H9 (cell line): Measurements from ENCODE around the gene POLA1. TPM values are rescaled to one million over a fixed set of nuclear protein-coding genes. Genes with fewer than 3 reads are reported as not detected.

Experiments
- DNase-seq: peaks from one replicate; pipeline ENCODE4 v3.0.0-alpha.2; 2017
- H2AFZ ChIP-seq: one replicate; pipeline ENCODE4 v1.6.1; 2013; ENCODE audit warnings: mild to moderate bottlenecking, low read length, control low read depth, moderate library complexity
- H2AK5ac ChIP-seq: 2 replicates; pipeline ENCODE4 v1.6.1; 2013; ENCODE audit warnings: low read length, control low read depth, mixed read lengths; ENCODE audit not compliant: insufficient read length
- H2BK120ac ChIP-seq: one replicate; pipeline ENCODE4 v1.6.1; 2013; ENCODE audit warnings: low read depth, mild to moderate bottlenecking, low read length, control low read depth, inconsistent platforms; ENCODE audit not compliant: poor library complexity, severe bottlenecking
- H2BK12ac ChIP-seq: 2 replicates; pipeline ENCODE4 v1.6.1; 2013; ENCODE audit warnings: low read length, control low read depth, mixed read lengths, low read depth; ENCODE audit not compliant: insufficient read length
- H2BK15ac ChIP-seq: 2 replicates; pipeline ENCODE4 v1.6.1; 2013; ENCODE audit warnings: low read depth, low read length, control low read depth
- H2BK20ac ChIP-seq: one replicate; pipeline ENCODE4 v1.6.1; 2013; ENCODE audit warnings: low read depth, mild to moderate bottlenecking, low read length, control low read depth, inconsistent platforms; ENCODE audit not compliant: poor library complexity, severe bottlenecking
- H2BK5ac ChIP-seq: 2 replicates; pipeline ENCODE4 v1.6.1; 2013; ENCODE audit warnings: low read length, control low read depth, mixed read lengths; ENCODE audit not compliant: insufficient read length
- H3K14ac ChIP-seq: 2 replicates; pipeline ENCODE4 v1.6.1; 2013; ENCODE audit warnings: low read length, control low read depth; ENCODE audit not compliant: insufficient read depth
- H3K18ac ChIP-seq: 2 replicates; pipeline ENCODE4 v1.6.1; 2013; ENCODE audit warnings: low read depth, mild to moderate bottlenecking, mixed read lengths, low read length, control low read depth; ENCODE audit not compliant: insufficient read length
- H3K23ac ChIP-seq: 2 replicates; pipeline ENCODE4 v1.6.1; 2013; ENCODE audit warnings: low read length, control low read depth, mixed read lengths, low read depth; ENCODE audit not compliant: insufficient read length
- H3K23me2 ChIP-seq: 2 replicates; pipeline ENCODE4 v1.6.1; 2013; ENCODE audit warnings: low read depth, mild to moderate bottlenecking, mixed read lengths, low read length, control low read depth; ENCODE audit not compliant: insufficient read length, poor library complexity, severe bottlenecking
- H3K27ac ChIP-seq: 2 replicates; pipeline ENCODE4 v1.5.1; 2013; ENCODE audit warnings: low read length, control low read depth, mixed read lengths, low read depth; ENCODE audit not compliant: insufficient read length
- H3K27me3 ChIP-seq: 2 replicates; pipeline ENCODE4 v1.6.1; 2013; ENCODE audit warnings: low read length, control low read depth, inconsistent platforms; ENCODE audit not compliant: insufficient read depth
- H3K4ac ChIP-seq: 2 replicates; pipeline ENCODE4 v1.6.1; 2013; ENCODE audit warnings: low read depth, mild to moderate bottlenecking, control low read depth, inconsistent platforms, low read length, moderate library complexity
- H3K4me1 ChIP-seq: 2 replicates; pipeline ENCODE4 v1.6.1; 2013; ENCODE audit warnings: low read length, control low read depth, inconsistent platforms; ENCODE audit not compliant: insufficient read depth
- H3K4me2 ChIP-seq: 2 replicates; pipeline ENCODE4 v1.6.1; 2013; ENCODE audit warnings: low read length, control low read depth, mixed read lengths; ENCODE audit not compliant: insufficient read length, insufficient read depth
- H3K56ac ChIP-seq: 2 replicates; pipeline ENCODE4 v1.6.1; 2013; ENCODE audit warnings: low read depth, mild to moderate bottlenecking, mixed read lengths, low read length, control low read depth; ENCODE audit not compliant: insufficient read length
- H3K79me1 ChIP-seq: 2 replicates; pipeline ENCODE4 v1.6.1; 2013; ENCODE audit warnings: low read depth, mild to moderate bottlenecking, moderate library complexity, low read length, control low read depth, inconsistent platforms; ENCODE audit not compliant: insufficient read depth, poor library complexity, severe bottlenecking
- H3K79me2 ChIP-seq: 2 replicates; pipeline ENCODE4 v1.6.1; 2013; ENCODE audit warnings: low read length, control low read depth, inconsistent platforms; ENCODE audit not compliant: insufficient read depth
- H3K9ac ChIP-seq: 2 replicates; pipeline ENCODE4 v1.6.1; 2013; ENCODE audit warnings: low read length, control low read depth, mixed read lengths; ENCODE audit not compliant: insufficient read length; ENCODE audit errors: extremely low read depth
- H3K9me3 ChIP-seq: one replicate; pipeline ENCODE4 v1.6.1; 2013; ENCODE audit warnings: low read depth, low read length, inconsistent platforms; ENCODE audit not compliant: control insufficient read depth
- H3T11ph ChIP-seq: one replicate; pipeline ENCODE4 v1.6.1; 2013; ENCODE audit warnings: mild to moderate bottlenecking, low read length, control low read depth, inconsistent platforms
- H4K20me1 ChIP-seq: one replicate; pipeline ENCODE4 v1.6.1; 2013; ENCODE audit not compliant: control insufficient read depth, insufficient read length, insufficient read depth
- H4K5ac ChIP-seq: 2 replicates; pipeline ENCODE4 v1.6.1; 2013; ENCODE audit warnings: low read depth, mild to moderate bottlenecking, mixed read lengths, low read length, control low read depth; ENCODE audit not compliant: insufficient read length
- H4K8ac ChIP-seq: replicated peaks from 2 replicates; pipeline ENCODE4 v1.6.1; 2013; ENCODE audit warnings: low read length, control low read depth, mixed read lengths, low read depth; ENCODE audit not compliant: insufficient read length
- H4K91ac ChIP-seq: 2 replicates; pipeline ENCODE4 v1.6.1; 2013; ENCODE audit warnings: low read depth, mild to moderate bottlenecking, moderate library complexity, mixed read lengths, low read length, control low read depth; ENCODE audit not compliant: insufficient read length
- H3K27ac Mint-ChIP-seq, 3 experiments: 2 replicates in 2 of 3; 3 replicates in 1 of 3; pipeline ENCODE4 v1.8.0; 2020 to 2021; ENCODE audit warnings: mixed read lengths in 3 of 3, mild to moderate bottlenecking in 1 of 3, moderate library complexity in 1 of 3
- H3K27me3 Mint-ChIP-seq: 2 replicates; pipeline ENCODE4 v1.8.0; 2021; ENCODE audit warnings: low read depth, mild to moderate bottlenecking, moderate library complexity, mixed read lengths
- H3K36me3 Mint-ChIP-seq, 3 experiments: 2 replicates in 2 of 3; 3 replicates in 1 of 3; pipeline ENCODE4 v1.8.0; 2020 to 2021; ENCODE audit warnings: low read depth in 3 of 3, mixed read lengths in 3 of 3; ENCODE audit not compliant: insufficient read depth in 1 of 3
- H3K4me1 Mint-ChIP-seq, 2 experiments: 2 replicates each; pipeline ENCODE4 v1.8.0; 2020; ENCODE audit warnings: mixed read lengths in 2 of 2
- H3K4me3 Mint-ChIP-seq, 2 experiments: 2 replicates in 1 of 2; 3 replicates in 1 of 2; pipeline ENCODE4 v1.8.0; 2020 to 2021; ENCODE audit warnings: mild to moderate bottlenecking in 2 of 2, mixed read lengths in 2 of 2, moderate library complexity in 1 of 2
- H3K9me3 Mint-ChIP-seq, 2 experiments: 2 replicates in 1 of 2; 3 replicates in 1 of 2; pipeline ENCODE4 v1.8.0; 2020; ENCODE audit warnings: mild to moderate bottlenecking in 2 of 2, mixed read lengths in 2 of 2, moderate library complexity in 1 of 2
- WGBS: extraction: QIAGEN DNeasy Blood & Tissue Kit; methylation state at CpG from one replicate; pipeline ENCODE4 v1.1.7; 2013; ENCODE audit warnings: missing lambda C conversion rate, low lambda C conversion rate, mixed read lengths; ENCODE audit not compliant: insufficient read length; ENCODE audit errors: extremely low coverage; 5-methylcytosine and 5-hydroxymethylcytosine counted together
- total RNA-seq: library from RNA; stranded (reverse); gene quantifications from 2 replicates; pipeline ENCODE4 v1.2.1, GENCODE V29; 2021
- TF ChIP-seq, protein P1 (sequence below): fragments of 200-600 bp; sonication (generic); conservative IDR thresholded peaks from 3 replicates; pipeline ENCODE4 v1.8.0; 2021; ENCODE audit warnings: antibody characterized with exemption, mild to moderate bottlenecking

Gene POLA1
- total RNA-seq, 1 experiment from 2014 or later, result 60.2 TPM

DNA sequence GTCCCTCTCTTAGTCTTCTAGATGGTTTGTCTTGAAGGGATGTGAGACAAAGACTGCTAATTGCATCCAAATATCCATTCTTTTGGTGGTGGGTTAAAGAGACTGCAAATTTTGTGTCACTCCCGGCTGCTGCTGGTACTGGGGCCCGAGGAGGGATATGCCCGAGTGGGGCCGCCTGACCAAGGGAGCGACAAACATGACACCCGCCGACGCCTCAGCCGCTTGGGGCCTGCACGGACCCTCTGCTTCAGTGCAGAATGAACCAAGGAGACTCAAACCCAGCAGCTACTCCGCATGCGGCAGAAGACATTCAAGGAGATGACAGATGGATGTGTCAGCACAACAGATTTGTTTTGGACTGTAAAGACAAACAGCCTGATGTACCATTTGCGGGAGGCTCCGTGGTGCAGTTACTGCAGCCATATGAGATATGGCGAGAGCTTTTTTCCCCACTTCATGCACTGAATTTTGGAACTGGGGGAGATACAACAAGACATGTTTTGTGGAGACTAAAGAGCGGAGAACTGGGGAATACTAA lies 335.6 kb downstream of the POLA1 start:
- Mint-ChIP-seq H3K4me1 (peaks cover 26 to 27% of the 10 kb centered on the region in 2 experiments), H3K36me3 (no peaks in the 10 kb centered on the region), H3K27me3 (peaks cover 22% of the 10 kb centered on the region), H3K4me3 (no peak overlapping the region), H3K27ac (no peak overlapping the region), H3K9me3 (no peaks in the 10 kb centered on the region)
- Histone ChIP-seq H4K8ac (no peak overlapping the region), H3K79me1 (no peaks in the 10 kb centered on the region), H3K14ac (no peak overlapping the region), H3K27ac (no peak overlapping the region), H3T11ph (no peak overlapping the region), H3K4me2 (no peak overlapping the region), H3K79me2 (no peaks in the 10 kb centered on the region), H2BK12ac (no peak overlapping the region), H2BK15ac (no peak overlapping the region), H2AK5ac (no peak overlapping the region), H3K23me2 (no peaks in the 10 kb centered on the region), H4K20me1 (no peaks in the 10 kb centered on the region), H2AFZ (no peak overlapping the region), H3K4ac (no peak overlapping the region), H4K91ac (no peak overlapping the region), H3K4me1 (no peaks in the 10 kb centered on the region; the same call in 1 of the 2 replicates), H2BK120ac (no peak overlapping the region), H3K9me3 (no peaks in the 10 kb centered on the region), H3K27me3 (no peaks in the 10 kb centered on the region), H3K56ac (no peak overlapping the region), H3K23ac (no peak overlapping the region), H3K9ac (no peak overlapping the region), H2BK20ac (no peak overlapping the region), H2BK5ac (no peak overlapping the region), H4K5ac (no peak overlapping the region), H3K18ac (no peak overlapping the region)
- DNase-seq, result no peak
- TF ChIP-seq, protein P1, sequence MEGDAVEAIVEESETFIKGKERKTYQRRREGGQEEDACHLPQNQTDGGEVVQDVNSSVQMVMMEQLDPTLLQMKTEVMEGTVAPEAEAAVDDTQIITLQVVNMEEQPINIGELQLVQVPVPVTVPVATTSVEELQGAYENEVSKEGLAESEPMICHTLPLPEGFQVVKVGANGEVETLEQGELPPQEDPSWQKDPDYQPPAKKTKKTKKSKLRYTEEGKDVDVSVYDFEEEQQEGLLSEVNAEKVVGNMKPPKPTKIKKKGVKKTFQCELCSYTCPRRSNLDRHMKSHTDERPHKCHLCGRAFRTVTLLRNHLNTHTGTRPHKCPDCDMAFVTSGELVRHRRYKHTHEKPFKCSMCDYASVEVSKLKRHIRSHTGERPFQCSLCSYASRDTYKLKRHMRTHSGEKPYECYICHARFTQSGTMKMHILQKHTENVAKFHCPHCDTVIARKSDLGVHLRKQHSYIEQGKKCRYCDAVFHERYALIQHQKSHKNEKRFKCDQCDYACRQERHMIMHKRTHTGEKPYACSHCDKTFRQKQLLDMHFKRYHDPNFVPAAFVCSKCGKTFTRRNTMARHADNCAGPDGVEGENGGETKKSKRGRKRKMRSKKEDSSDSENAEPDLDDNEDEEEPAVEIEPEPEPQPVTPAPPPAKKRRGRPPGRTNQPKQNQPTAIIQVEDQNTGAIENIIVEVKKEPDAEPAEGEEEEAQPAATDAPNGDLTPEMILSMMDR, result no peak
- no CpG with 5 or more reads among the region's 16 CpGs for WGBS
